H1 (cell line): ENCODE measurements around the gene RALA. TPM values are rescaled to one million over a fixed set of nuclear protein-coding genes. Genes with fewer than 3 reads are reported as not detected.

Source experiments
- CTCF ChIP-seq, 3 experiments: IDR thresholded peaks; 1 replicate in 2 of 3; 2 replicates in 1 of 3; pipeline versions ENCODE4 v1.5.1 to v1.6.1; 2011; ENCODE audit warnings: low read length in 3 of 3, mild to moderate bottlenecking in 3 of 3, inconsistent platforms in 2 of 3, low read depth in 1 of 3, moderate library complexity in 1 of 3; ENCODE audit not compliant: insufficient read depth in 1 of 3; ENCODE audit errors: control extremely low read depth in 1 of 3
- KDM1A ChIP-seq: fragments of 200-600, 300-600 bp; sonication (generic); IDR thresholded peaks from 2 replicates; pipeline ENCODE4 v1.7.1; 2016; ENCODE audit warnings: mild to moderate bottlenecking, low read length, borderline replicate concordance
- SIRT6 ChIP-seq: IDR thresholded peaks from one replicate; pipeline ENCODE4 v1.7.1; 2012; ENCODE audit warnings: low read length, inconsistent platforms
- SP4 ChIP-seq: IDR thresholded peaks from 2 replicates; pipeline ENCODE4 v1.6.1; 2012; ENCODE audit warnings: low read length, inconsistent platforms
- YY1 ChIP-seq: IDR thresholded peaks from 2 replicates; pipeline ENCODE4 v1.6.1; 2011; ENCODE audit warnings: low read depth, mild to moderate bottlenecking, low read length
- polyA plus RNA-seq, 7 experiments: library from polyadenylated mRNA; depleted of rRNA in 3 of 7; stranded (reverse) in 5 of 7; unstranded in 2 of 7; fragments of >200 nt in 5 of 7; fragments of 200-250 nt in 2 of 7; gene quantifications; 1 replicate in 5 of 7; 2 replicates in 1 of 7; 4 replicates in 1 of 7; pipeline versions ENCODE4 v1.2.1 to v1.2.3, GENCODE V29; 2011 to 2013; ENCODE audit warnings: missing spikeins in 2 of 7, mixed read lengths in 2 of 7
- total RNA-seq: library from RNA; stranded (reverse); fragmentation: NEBNext Ultra II Directional; extraction: Animal tissue kit (Norgen Biotek cat#: 25700); gene quantifications from 2 replicates; pipeline ENCODE4 v1.2.1, GENCODE V29; 2021

RALA gene
- total and polyA plus RNA-seq, 2 of the 8 experiments (the other 6 are each of a cell fraction or from before 2014, with no cell fraction given): 24.1 to 72.8 TPM

GRCh38 chr7:39749177-39749576 lies 125.8 kb downstream of the RALA start (continued):
- TF ChIP-seq CTCF (IDR thresholded peaks at IDR 0.05; ENCODE audit: control extremely low read depth in 1 of 3, insufficient read depth in 1 of 3, low read depth in 1 of 3, low read length in 3 of 3): no peak
- TF ChIP-seq SP4: no peak
- TF ChIP-seq KDM1A: no peak
- no peak for TF ChIP-seq YY1
- TF ChIP-seq SIRT6: no peak
